Upper lobe of left lung (tissue), 4 donors: Measurements from ENCODE around the gene STIM2.

Experiments
- CTCF ChIP-seq, 6 experiments: fragments of 450-650 bp in 4 of 6; fragments of 200-600 bp in 2 of 6; sonication (generic) in 2 of 6; IDR thresholded peaks; one replicate each; pipeline ENCODE4 v1.5.1; 2016 to 2019; ENCODE audit warnings: antibody characterized with exemption in 6 of 6
- EP300 ChIP-seq, 4 donors: sonication (generic); formaldehyde crosslinking; IDR thresholded peaks; one replicate each; pipeline ENCODE4 v1.5.1; 2017; ENCODE audit warnings: antibody characterized with exemption in 4 of 4, control low read depth in 2 of 4
- POLR2A ChIP-seq, 4 donors: fragments of 450-650 bp; IDR thresholded peaks; one replicate each; pipeline ENCODE4 v1.5.1; 2016 to 2017; ENCODE audit warnings: antibody characterized with exemption in 4 of 4, mild to moderate bottlenecking in 2 of 4

GRCh38 chr4:26931451-26931850 is 70.8 kb downstream of the STIM2 start:
- TF ChIP-seq CTCF (IDR thresholded peaks at IDR 0.05) (no peak), POLR2A (IDR thresholded peaks at IDR 0.05) (no peak), EP300 (IDR thresholded peaks at IDR 0.05) (no peak)
